Kidney capillary endothelial cell (primary cell): ENCODE results near the gene SETDB2.

ENCODE experiments used
- DNase-seq: peaks from one replicate; pipeline ENCODE4 v3.0.0-alpha.2; 2018; ENCODE audit warnings: low spot score

The SETDB2 gene

GRCh38 chr13:49533591-49534269 is 89.7 kb downstream of the SETDB2 start:
- DNase-seq, result no peak

GRCh38 chr13:49536144-49536873 is 92.2 kb downstream of the SETDB2 start:
- DNase-seq, result no peak

- DNase-seq, result no peak
These were observed 94.3 kb downstream of the SETDB2 start for GRCh38 chr13:49538404-49538803.

- DNase-seq, result peak; percentile 10
These were observed 95.2 kb downstream of the SETDB2 start for GRCh38 chr13:49539313-49539712.

GRCh38 chr13:49539746-49540145 is 95.7 kb downstream of the SETDB2 start:
- DNase-seq, result no peak

GRCh38 chr13:49540552-49540951 is 96.5 kb downstream of the SETDB2 start:
- DNase-seq, result peak; percentile 34

GRCh38 chr13:49543656-49544055 is 99.6 kb downstream of the SETDB2 start:
- DNase-seq, result no peak
